GM23338 (cell line): ENCODE results near the gene IFNL2. TPM values are rescaled to one million over a fixed set of nuclear protein-coding genes. Genes with fewer than 3 reads are reported as not detected.

ENCODE experiments used
- ATAC-seq: fragments of 200-7000 bp; cut with Tn5 transposase; 3 replicates; pipeline ENCODE4 v1.9.1; 2020
- DNase-seq: peaks from one replicate; pipeline ENCODE4 v3.0.0-alpha.2; 2015; ENCODE audit warnings: low spot score
- H2AFZ ChIP-seq: fragments of 200-600 bp; sonication (generic); 2 replicates; pipeline ENCODE4 v1.8.0; 2016; ENCODE audit warnings: antibody characterized with exemption, mild to moderate bottlenecking, moderate library complexity
- H3F3A ChIP-seq: fragments of 200-600 bp; sonication (generic); replicated peaks from 2 replicates; pipeline ENCODE4 v1.8.0; 2017; ENCODE audit warnings: antibody characterized with exemption, mixed run types, low read depth
- H3K27ac ChIP-seq: fragments of 200-600 bp; sonication (generic); 2 replicates; pipeline ENCODE4 v1.6.1; 2016; ENCODE audit warnings: low read depth
- H3K27me3 ChIP-seq: fragments of 200-600 bp; sonication (generic); 2 replicates; pipeline ENCODE4 v1.8.0; 2016; ENCODE audit warnings: mild to moderate bottlenecking, mixed run types, moderate library complexity; ENCODE audit not compliant: insufficient read depth
- H3K36me3 ChIP-seq: fragments of 200-600 bp; sonication (generic); 2 replicates; pipeline ENCODE4 v1.8.0; 2016; ENCODE audit warnings: mild to moderate bottlenecking; ENCODE audit not compliant: insufficient read depth
- H3K4me1 ChIP-seq: fragments of 200-600 bp; sonication (generic); 2 replicates; pipeline ENCODE4 v1.8.0; 2016; ENCODE audit warnings: mild to moderate bottlenecking, moderate library complexity; ENCODE audit not compliant: insufficient read depth
- H3K4me2 ChIP-seq: fragments of 200-600 bp; sonication (generic); 2 replicates; pipeline ENCODE4 v1.7.1; 2017; ENCODE audit warnings: mixed run types
- H3K4me3 ChIP-seq: fragments of 200-600 bp; sonication (generic); 2 replicates; pipeline ENCODE4 v1.6.1; 2016; ENCODE audit warnings: mixed run types
- H3K79me2 ChIP-seq: fragments of 200-600 bp; sonication (generic); replicated peaks from 2 replicates; pipeline ENCODE4 v1.8.0; 2017; ENCODE audit warnings: mild to moderate bottlenecking; ENCODE audit not compliant: insufficient read depth
- H3K9me2 ChIP-seq: fragments of 200-600 bp; sonication (generic); 2 replicates; pipeline ENCODE4 v1.8.0; 2017; ENCODE audit not compliant: insufficient read depth
- H4K20me1 ChIP-seq: fragments of 200-600 bp; sonication (generic); replicated peaks from 2 replicates; pipeline ENCODE4 v1.8.0; 2017; ENCODE audit warnings: mild to moderate bottlenecking; ENCODE audit not compliant: insufficient read depth
- H3K27ac Mint-ChIP-seq: 2 replicates; pipeline ENCODE4 v1.8.0; 2020; ENCODE audit warnings: inconsistent platforms, mild to moderate bottlenecking, moderate library complexity, mixed read lengths
- H3K27me3 Mint-ChIP-seq: 3 replicates; pipeline ENCODE4 v1.8.0; 2022; ENCODE audit warnings: low read depth, mild to moderate bottlenecking, moderate library complexity, mixed read lengths, inconsistent platforms; ENCODE audit not compliant: insufficient read depth, poor library complexity
- H3K36me3 Mint-ChIP-seq: 3 replicates; pipeline ENCODE4 v1.8.0; 2021; ENCODE audit warnings: low read depth, mild to moderate bottlenecking, inconsistent platforms, moderate library complexity, mixed read lengths
- H3K4me1 Mint-ChIP-seq: 3 replicates; pipeline ENCODE4 v1.8.0; 2020; ENCODE audit warnings: mild to moderate bottlenecking, inconsistent platforms, mixed read lengths
- H3K4me3 Mint-ChIP-seq: 3 replicates; pipeline ENCODE4 v1.8.0; 2021; ENCODE audit warnings: moderate library complexity, mild to moderate bottlenecking, inconsistent platforms, mixed read lengths
- H3K9me3 Mint-ChIP-seq: 3 replicates; pipeline ENCODE4 v1.8.0; 2020; ENCODE audit warnings: moderate library complexity, mild to moderate bottlenecking, inconsistent platforms, mixed read lengths
- CREB1 ChIP-seq: fragments of 250-450 bp; sonication (Bioruptor Pico); IDR thresholded peaks from 2 replicates; pipeline ENCODE4 v1.5.0; 2020; ENCODE audit warnings: low read depth, mild to moderate bottlenecking, moderate library complexity
- CTCF ChIP-seq, 2 experiments: fragments of 200-600 bp in 1 of 2; sonication (generic) in 1 of 2; conservative IDR thresholded peaks; 2 replicates each; pipeline versions ENCODE4 v1.5.1 to v1.6.1; 2016 to 2017; ENCODE audit warnings: antibody characterized with exemption in 2 of 2, low read depth in 2 of 2, mild to moderate bottlenecking in 2 of 2, moderate library complexity in 1 of 2
- ETS1 ChIP-seq: IDR thresholded peaks from 2 replicates; pipeline ENCODE4 v1.6.1; 2016; ENCODE audit warnings: antibody characterized with exemption
- EZH2 ChIP-seq: fragments of 200-600 bp; sonication (generic); IDR thresholded peaks from one replicate; pipeline ENCODE4 v1.8.0; 2017; ENCODE audit warnings: antibody characterized with exemption, mild to moderate bottlenecking, low read depth; ENCODE audit not compliant: unreplicated experiment
- EZH2phosphoT487 ChIP-seq: fragments of 200-600 bp; sonication (generic); IDR thresholded peaks from one replicate; pipeline ENCODE4 v1.8.1; 2018; ENCODE audit warnings: antibody characterized with exemption; ENCODE audit not compliant: unreplicated experiment
- JUNB ChIP-seq: IDR thresholded peaks from one replicate; pipeline ENCODE4 v1.6.1; 2016; ENCODE audit warnings: antibody characterized with exemption; ENCODE audit not compliant: unreplicated experiment
- POLR2AphosphoS5 ChIP-seq: IDR thresholded peaks from 2 replicates; pipeline ENCODE4 v1.6.1; 2016; ENCODE audit warnings: antibody characterized with exemption, low read depth
- REST ChIP-seq: IDR thresholded peaks from one replicate; pipeline ENCODE4 v1.6.1; 2018; ENCODE audit warnings: antibody characterized with exemption; ENCODE audit not compliant: unreplicated experiment
- STAT1 ChIP-seq: IDR thresholded peaks from one replicate; pipeline ENCODE4 v1.6.1; 2016; ENCODE audit warnings: antibody characterized with exemption; ENCODE audit not compliant: unreplicated experiment
- ZNF114 ChIP-seq: fragments of 250-450 bp; sonication (Bioruptor Pico); IDR thresholded peaks from 2 replicates; pipeline ENCODE4 v1.5.0; 2020; ENCODE audit warnings: mild to moderate bottlenecking, moderate library complexity
- ZNF331 ChIP-seq: fragments of 250-450 bp; sonication (Bioruptor Pico); IDR thresholded peaks from 2 replicates; pipeline ENCODE4 v1.5.0; 2020; ENCODE audit warnings: low read depth, mild to moderate bottlenecking, moderate library complexity
- polyA plus RNA-seq: library from polyadenylated mRNA; unstranded; fragments of >200 nt; fragmentation: Nextera tagmentation; extraction: Ambion mirVana; gene quantifications from 2 replicates; pipeline ENCODE4 v1.2.1, GENCODE V29; 2016
- total RNA-seq: library from RNA; depleted of rRNA; stranded (reverse); fragments of >200 nt; shearing (Covaris generic); gene quantifications from 2 replicates; pipeline ENCODE4 v1.2.3, GENCODE V29; 2014

The IFNL2 gene
- total and polyA plus RNA-seq, 2 experiments from 2014 or later = not detected

- H3K9me2 ChIP-seq = no peaks in the 10 kb centered on the region
- no peak overlapping the region for H3K27ac Mint-ChIP-seq
- no peak overlapping the region for H3K27ac ChIP-seq
- H3K9me3 Mint-ChIP-seq = peaks cover 4% of the 10 kb centered on the region; the same call in 1 of the 3 replicates
- H3K27me3 ChIP-seq = peaks cover 7% of the 10 kb centered on the region; the same call in 1 of the 2 replicates
- H3K4me1 Mint-ChIP-seq = peaks cover 11% of the 10 kb centered on the region
- no peaks in the 10 kb centered on the region for H3K36me3 ChIP-seq
- peaks cover 5% of the 10 kb centered on the region; the same call in 1 of the 3 replicates for H3K36me3 Mint-ChIP-seq
- peaks cover 5% of the 10 kb centered on the region; the same call in 1 of the 2 replicates for H3K79me2 ChIP-seq
- no peak for ATAC-seq
- H4K20me1 ChIP-seq = no peaks in the 10 kb centered on the region; the same call in 1 of the 2 replicates
- H3F3A ChIP-seq = 0 out of 2 replicates have a peak, but pooled peaks cover 2% of the 10 kb centered on the region
- H3K4me1 ChIP-seq = peaks cover 7% of the 10 kb centered on the region
- H2AFZ ChIP-seq = no peak overlapping the region
- no peak overlapping the region; the same call in 2 of the 3 replicates for H3K4me3 Mint-ChIP-seq
- H3K27me3 Mint-ChIP-seq = peaks cover 17% of the 10 kb centered on the region
- TF ChIP-seq EZH2phosphoT487 = no peak
- no peak for TF ChIP-seq JUNB
- no peak for TF ChIP-seq STAT1
- no peak for DNase-seq
- H3K4me3 ChIP-seq = no peak overlapping the region
- H3K4me2 ChIP-seq = no peak overlapping the region
These were observed 48.6 kb downstream of the IFNL2 start for GRCh38 chr19:39316627-39317321.

- H3K4me3 ChIP-seq = no peak overlapping the region
- no peaks in the 10 kb centered on the region for H3K9me2 ChIP-seq
- Mint-ChIP-seq H3K27me3 (peaks cover 19% of the 10 kb centered on the region), H3K4me1 (peaks cover 11% of the 10 kb centered on the region), H3K9me3 (peaks cover 4% of the 10 kb centered on the region; the same call in 1 of the 3 replicates), H3K4me3 (no peak overlapping the region), H3K27ac (no peak overlapping the region), H3K36me3 (peaks cover 5% of the 10 kb centered on the region; the same call in 1 of the 3 replicates)
- no peaks in the 10 kb centered on the region; the same call in 1 of the 2 replicates for H4K20me1 ChIP-seq
- peaks cover 5% of the 10 kb centered on the region; the same call in 1 of the 2 replicates for H3K79me2 ChIP-seq
- DNase-seq (no peak), ATAC-seq (no peak)
- no peak overlapping the region for H3K27ac ChIP-seq
- H3K27me3 ChIP-seq = peaks cover 11% of the 10 kb centered on the region; the same call in 1 of the 2 replicates
- H3F3A ChIP-seq = 0 out of 2 replicates have a peak, but pooled peaks cover 2% of the 10 kb centered on the region
- H3K36me3 ChIP-seq = no peaks in the 10 kb centered on the region
- peaks cover 7% of the 10 kb centered on the region for H3K4me1 ChIP-seq
- H3K4me2 ChIP-seq = no peak overlapping the region
- H2AFZ ChIP-seq = no peak overlapping the region
- TF ChIP-seq ZNF114 (CRISPR knock-in tag) (no peak), ETS1 (no peak), JUNB (no peak), POLR2AphosphoS5 (no peak), EZH2 (no peak), CREB1 (CRISPR knock-in tag) (no peak), ZNF331 (CRISPR knock-in tag) (no peak), CTCF (conservative IDR thresholded peaks at IDR 0.05; ENCODE audit: low read depth in 2 of 2) (no peak), REST (no peak), STAT1 (no peak)
These were observed 49.3 kb downstream of the IFNL2 start for GRCh38 chr19:39317476-39317875.
